Stomach (tissue), 9 donors: ENCODE measurements around the gene RBFOX2. TPM values are rescaled to one million over a fixed set of nuclear protein-coding genes. Genes with fewer than 3 reads are reported as not detected.
A peak's percentile ranks its signal among the peaks of the same experiment; 100 is the strongest.

Source experiments
- DNase-seq, 2 donors: peaks; one replicate each; pipeline versions ENCODE4 v3.0.0 to v3.0.0-alpha.2; 2013 to 2019
- H3K27ac ChIP-seq, 5 donors: fragments of 200-600 bp in 4 of 5; sonication (generic) in 4 of 5; one replicate each; pipeline ENCODE4 v1.5.1; 2013 to 2019; ENCODE audit warnings: mild to moderate bottlenecking in 1 of 5, moderate library complexity in 1 of 5
- H3K27me3 ChIP-seq, 3 donors: fragments of 200-600 bp; sonication (generic); one replicate each; pipeline ENCODE4 v1.5.1; 2017 to 2019; ENCODE audit warnings: mixed run types in 1 of 3
- H3K36me3 ChIP-seq, 4 donors: fragments of 200-600 bp; sonication (generic); 1 replicate in 3 of 4; 2 replicates in 1 of 4; pipeline ENCODE4 v1.5.1; 2016 to 2019
- H3K4me1 ChIP-seq, 4 donors: fragments of 200-600 bp; sonication (generic); one replicate each; pipeline ENCODE4 v1.5.1; 2016 to 2019
- H3K4me3 ChIP-seq, 4 donors: fragments of 200-600 bp; sonication (generic) in 3 of 4; one replicate each; pipeline ENCODE4 v1.5.1; 2016 to 2019; ENCODE audit warnings: mild to moderate bottlenecking in 1 of 4
- H3K9me3 ChIP-seq, 4 donors: fragments of 200-600 bp; sonication (generic); one replicate each; pipeline ENCODE4 v1.5.1; 2016 to 2019
- EP300 ChIP-seq: sonication (generic); formaldehyde crosslinking; IDR thresholded peaks from one replicate; pipeline ENCODE4 v1.6.1; 2017; ENCODE audit warnings: antibody characterized with exemption
- POLR2A ChIP-seq, 4 donors: fragments of 450-650 bp; IDR thresholded peaks; one replicate each; pipeline ENCODE4 v1.6.1; 2016; ENCODE audit warnings: antibody characterized with exemption in 4 of 4, control low read depth in 2 of 4, mild to moderate bottlenecking in 1 of 4, moderate library complexity in 1 of 4
- POLR2AphosphoS5 ChIP-seq, 3 donors: sonication (generic); formaldehyde crosslinking; IDR thresholded peaks; one replicate each; pipeline ENCODE4 v1.6.1; 2016; ENCODE audit warnings: antibody characterized with exemption in 3 of 3
- WGBS, 5 donors: extraction: QIAGEN DNeasy Blood & Tissue Kit in 3 of 5; methylation state at CpG; one replicate each; pipeline versions ENCODE4 v1.1.5 to v1.1.7; 2013 to 2018; 5-methylcytosine and 5-hydroxymethylcytosine counted together
- intact Hi-C: fragments of 100-400 bp; cut with DNase I; formaldehyde crosslinking; loops from one replicate; pipeline ENCODE4 v1.15.1; 2023; ENCODE audit warnings: low total_unique reads
- polyA plus RNA-seq, 3 donors: library from polyadenylated mRNA; stranded (reverse); fragments of 200-250 nt; gene quantifications; one replicate each; pipeline ENCODE4 v1.2.3, GENCODE V29; 2013
- total RNA-seq, 5 donors: library from RNA; depleted of rRNA; stranded (reverse); fragments of >200 nt; gene quantifications; one replicate each; pipeline versions ENCODE4 v1.1.0 to v1.2.3, GENCODE V29; 2014 to 2016
- TF ChIP-seq, protein P1 (sequence below), 7 experiments: fragments of 450-650 bp in 4 of 7; fragments of 200-600 bp in 3 of 7; sonication (generic) in 3 of 7; IDR thresholded peaks; one replicate each; pipeline ENCODE4 v1.5.1; 2016 to 2019; ENCODE audit warnings: antibody characterized with exemption in 7 of 7, control low read depth in 2 of 7, mild to moderate bottlenecking in 1 of 7
- donor health status: healthy with polysubstance abuse.
- donor health status: Bipolar disorder and iron deficiency.
- donor health status: healthy.

RBFOX2 gene
- total and polyA plus RNA-seq, 8 donors = 14.9 to 176 (median 46.7) TPM

DNA sequence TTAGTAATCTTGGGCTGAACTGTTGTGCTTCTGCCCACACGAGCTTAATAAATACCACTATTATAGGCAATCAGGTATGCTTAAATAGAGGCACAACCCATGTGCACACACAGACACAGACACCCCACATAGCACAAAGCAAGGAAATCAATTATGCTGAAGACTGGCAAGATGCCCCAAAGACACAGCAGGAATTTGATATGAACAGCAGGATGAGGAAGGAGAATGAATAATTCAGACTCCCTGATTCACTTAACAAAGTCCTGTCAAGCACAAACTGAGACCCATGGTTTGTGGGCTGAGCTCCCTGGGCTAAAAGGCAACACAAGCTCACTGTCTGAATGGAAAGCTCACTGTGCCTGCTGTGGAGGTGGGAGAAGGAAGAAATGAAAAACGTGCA lies 42.5 kb downstream of the RBFOX2 start:
- TF ChIP-seq, protein P1, sequence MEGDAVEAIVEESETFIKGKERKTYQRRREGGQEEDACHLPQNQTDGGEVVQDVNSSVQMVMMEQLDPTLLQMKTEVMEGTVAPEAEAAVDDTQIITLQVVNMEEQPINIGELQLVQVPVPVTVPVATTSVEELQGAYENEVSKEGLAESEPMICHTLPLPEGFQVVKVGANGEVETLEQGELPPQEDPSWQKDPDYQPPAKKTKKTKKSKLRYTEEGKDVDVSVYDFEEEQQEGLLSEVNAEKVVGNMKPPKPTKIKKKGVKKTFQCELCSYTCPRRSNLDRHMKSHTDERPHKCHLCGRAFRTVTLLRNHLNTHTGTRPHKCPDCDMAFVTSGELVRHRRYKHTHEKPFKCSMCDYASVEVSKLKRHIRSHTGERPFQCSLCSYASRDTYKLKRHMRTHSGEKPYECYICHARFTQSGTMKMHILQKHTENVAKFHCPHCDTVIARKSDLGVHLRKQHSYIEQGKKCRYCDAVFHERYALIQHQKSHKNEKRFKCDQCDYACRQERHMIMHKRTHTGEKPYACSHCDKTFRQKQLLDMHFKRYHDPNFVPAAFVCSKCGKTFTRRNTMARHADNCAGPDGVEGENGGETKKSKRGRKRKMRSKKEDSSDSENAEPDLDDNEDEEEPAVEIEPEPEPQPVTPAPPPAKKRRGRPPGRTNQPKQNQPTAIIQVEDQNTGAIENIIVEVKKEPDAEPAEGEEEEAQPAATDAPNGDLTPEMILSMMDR (IDR thresholded peaks at IDR 0.05) = no peak
- no peak for TF ChIP-seq POLR2AphosphoS5 (IDR thresholded peaks at IDR 0.05)
- no peak for TF ChIP-seq EP300
- TF ChIP-seq POLR2A (IDR thresholded peaks at IDR 0.05) = no peak
- Histone ChIP-seq H3K4me1 (peaks cover 16 to 82% (median 41%) of the 10 kb centered on the region in 4 donors), H3K27me3 (no peaks in the 10 kb centered on the region), H3K9me3 (no peaks in the 10 kb centered on the region), H3K36me3 (no peaks in the 10 kb centered on the region), H3K4me3 (no peak overlapping the region), H3K27ac (peak overlapping the region in 2 of 5 donors; percentile 12 to 27)
- DNase-seq = peak in 1 of 2 donors; percentile 36
- 22 to 53% (median 34%) methylated on average over 2 of the region's 2 CpGs for whole genome bisulfite sequencing, 5 donors
- intact Hi-C loops = no loop called here

DNA sequence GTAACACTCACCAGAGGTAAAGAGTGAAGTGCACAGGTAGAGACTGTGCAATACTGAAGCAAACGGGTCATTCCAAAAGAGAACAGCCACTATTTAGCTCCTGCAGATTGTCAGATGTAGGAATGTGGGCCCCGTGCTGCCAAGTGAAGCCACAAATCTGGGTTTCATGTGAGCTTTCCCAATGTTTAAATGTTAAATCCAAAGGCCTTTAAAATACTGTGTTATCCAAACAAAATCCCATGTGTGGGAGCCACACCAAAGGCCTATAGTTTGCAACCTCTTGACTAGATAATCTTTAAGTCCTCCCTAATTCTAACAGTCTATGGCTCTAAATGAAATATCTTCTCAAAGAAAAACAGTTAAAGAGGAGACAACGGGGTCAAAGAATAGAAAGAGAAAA lies 43.3 kb downstream of the RBFOX2 start:
- H3K36me3 ChIP-seq = no peaks in the 10 kb centered on the region
- no peaks in the 10 kb centered on the region for H3K9me3 ChIP-seq
- DNase-seq = no peak
- 63 to 90% (median 76%) methylated on average over 3 of the region's 3 CpGs for WGBS, 5 donors
- H3K27ac ChIP-seq = peak overlapping the region in 2 of 5 donors; percentile 12 to 27
- intact Hi-C loops = no loop called here
- no peaks in the 10 kb centered on the region for H3K27me3 ChIP-seq
- no peak overlapping the region for H3K4me3 ChIP-seq
- peaks cover 16 to 75% (median 37%) of the 10 kb centered on the region in 4 donors for H3K4me1 ChIP-seq
- TF ChIP-seq POLR2A (IDR thresholded peaks at IDR 0.05) (no peak), POLR2AphosphoS5 (IDR thresholded peaks at IDR 0.05) (no peak), EP300 (no peak)
- TF ChIP-seq, protein P1 (IDR thresholded peaks at IDR 0.05) = no peak

DNA sequence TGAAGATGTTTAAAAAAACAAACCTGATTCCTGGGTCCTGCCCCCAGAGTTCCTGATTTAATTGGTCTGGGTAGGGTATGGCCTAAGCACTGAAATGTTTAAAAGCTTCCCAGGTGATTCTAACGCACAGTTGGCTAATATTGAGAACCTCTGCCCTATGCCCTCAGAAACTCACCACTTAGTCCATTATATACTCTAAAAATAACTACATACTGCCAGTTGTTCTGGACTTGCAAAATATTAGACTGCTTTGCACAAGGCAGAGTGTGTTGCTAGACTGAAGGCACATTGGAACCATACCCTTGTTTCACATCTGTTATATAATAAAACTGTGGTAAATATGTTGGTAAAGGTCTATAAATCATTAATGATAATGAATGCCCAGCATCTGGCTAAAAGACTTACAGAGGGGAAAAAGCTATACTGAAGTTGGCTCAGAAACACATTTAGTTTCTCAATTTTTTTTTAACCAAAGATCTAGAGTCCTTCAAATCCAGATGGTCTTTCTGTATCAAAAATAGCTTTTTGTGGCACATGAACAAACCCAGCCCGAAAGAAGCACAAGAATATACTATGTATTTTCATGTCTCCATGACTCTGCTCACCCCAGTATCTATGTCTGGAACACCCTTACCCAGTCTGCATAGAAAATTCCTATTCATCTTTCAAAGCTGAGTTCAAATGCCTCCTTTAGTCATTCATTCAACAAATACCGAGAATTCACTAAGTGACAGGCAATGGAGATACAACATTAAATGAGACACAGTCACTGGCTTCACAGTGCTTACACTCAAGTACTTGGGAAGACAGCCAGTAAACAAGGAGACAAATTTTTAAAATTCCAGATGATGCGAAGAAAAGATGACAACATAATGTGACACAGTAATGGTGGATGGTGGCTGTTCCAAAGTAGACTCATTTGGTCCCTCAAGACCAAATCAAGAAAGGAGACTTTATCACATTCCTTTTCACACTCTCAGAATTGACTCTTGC lies 44.1 kb downstream of the RBFOX2 start:
- intact Hi-C loops = no loop called here
- no peak overlapping the region for H3K27ac ChIP-seq
- TF ChIP-seq EP300 (no peak), POLR2A (IDR thresholded peaks at IDR 0.05) (no peak), POLR2AphosphoS5 (IDR thresholded peaks at IDR 0.05) (no peak)
- TF ChIP-seq, protein P1 (IDR thresholded peaks at IDR 0.05) = no peak

DNA sequence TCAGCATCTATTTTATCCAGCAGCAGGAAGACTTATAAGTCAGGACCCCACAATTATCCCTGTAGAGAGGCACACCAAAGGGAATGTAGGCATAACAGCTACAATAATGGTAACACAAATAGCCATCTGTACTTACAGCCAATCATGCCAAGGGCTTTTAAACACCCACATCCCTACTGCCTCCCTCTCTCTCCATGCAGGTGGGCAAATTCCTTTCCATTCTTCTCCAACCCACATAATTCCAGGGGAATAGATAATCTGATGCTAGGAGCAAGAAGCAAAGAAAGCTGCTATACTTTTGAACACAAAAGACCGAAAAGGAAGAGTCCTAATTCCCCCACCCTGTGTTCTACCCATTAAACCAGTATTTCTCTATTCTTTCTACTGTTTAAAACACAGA lies 46.7 kb downstream of the RBFOX2 start:
- DNase-seq = no peak
- intact Hi-C loops = no loop called here
- Histone ChIP-seq H3K36me3 (no peaks in the 10 kb centered on the region), H3K9me3 (no peaks in the 10 kb centered on the region), H3K27ac (no peak overlapping the region), H3K27me3 (no peaks in the 10 kb centered on the region), H3K4me1 (peaks cover 7 to 74% (median 31%) of the 10 kb centered on the region in 4 donors), H3K4me3 (no peak overlapping the region)
- WGBS, 5 donors = 85 to 96% (median 86%) methylated on average over 1 of the region's 1 CpG
- TF ChIP-seq POLR2A (IDR thresholded peaks at IDR 0.05) = no peak
- no peak for TF ChIP-seq EP300
- TF ChIP-seq, protein P1 (IDR thresholded peaks at IDR 0.05) = no peak
- no peak for TF ChIP-seq POLR2AphosphoS5 (IDR thresholded peaks at IDR 0.05)

More for the DNA sequence above, 44.1 kb downstream of the RBFOX2 start:
- no peaks in the 10 kb centered on the region for H3K27me3 ChIP-seq
- WGBS, 5 donors = 79 to 90% (median 86%) methylated on average over 4 of the region's 4 CpGs
- no peaks in the 10 kb centered on the region for H3K36me3 ChIP-seq
- H3K4me3 ChIP-seq = no peak overlapping the region
- peaks cover 16 to 70% (median 36%) of the 10 kb centered on the region in 4 donors for H3K4me1 ChIP-seq
- no peak for DNase-seq
- H3K9me3 ChIP-seq = no peaks in the 10 kb centered on the region
